K562 (cell line): ENCODE data around the gene PSORS1C2. TPM values are rescaled to one million over a fixed set of nuclear protein-coding genes. Genes with fewer than 3 reads are reported as not detected.

Experiments used
- ATAC-seq: fragments of 200-7000 bp; cut with Tn5 transposase; 3 replicates; pipeline ENCODE4 v1.9.1; 2020; ENCODE audit warnings: moderate library complexity
- BruUV-seq: library from RNA; stranded (reverse); fragments of 400-500 nt; replicated peaks from 2 replicates; lab custom pipeline; 2021; lab: Mats Ljungman, UMichigan
- CTCF ChIA-PET: fragments of 300-600 bp; formaldehyde crosslinking; extraction: SDS; loops from one replicate; lab custom pipeline; 2021; ENCODE audit warnings: low intra/inter-chr PET ratio; lab: Yijun Ruan, JAX
- POLR2A ChIA-PET: fragments of 300-600, 350-650 bp; sonication (Branson Sonifier 250); formaldehyde crosslinking; extraction: SDS; loops from one replicate; lab custom pipeline; 2021; ENCODE audit warnings: antibody characterized with exemption, inconsistent platforms; lab: Yijun Ruan, JAX
- DNase-seq, 4 experiments: peaks; one replicate each; pipeline versions ENCODE4 v3.0.0 to v3.0.0-alpha.2; 2011 to 2018; ENCODE audit warnings: low spot score in 3 of 4, mixed read lengths in 3 of 4; ENCODE audit errors: extremely low read depth in 1 of 4
- FAIRE-seq: peaks from 2 replicates; lab custom pipeline; 2011; peaks lifted over from hg19 to GRCh38; lab: Jason Lieb, UNC
- H2AFZ ChIP-seq: 2 replicates; pipeline ENCODE4 v1.6.0; 2011; ENCODE audit warnings: low read depth, low read length, control low read depth, inconsistent platforms
- H3K27ac ChIP-seq: fragments of 200-600 bp; 3 replicates; pipeline ENCODE4 v1.8.0; 2011; ENCODE audit warnings: low read depth, mild to moderate bottlenecking, control low read depth, inconsistent platforms, low read length, moderate library complexity, mixed read lengths; ENCODE audit errors: extremely low read depth
- H3K27me3 ChIP-seq, 2 experiments: fragments of 300-600 bp in 1 of 2; 2 replicates in 1 of 2; 3 replicates in 1 of 2; pipeline versions ENCODE4 v1.6.0 to v1.8.0; 2011; ENCODE audit warnings: inconsistent platforms in 2 of 2, low read length in 2 of 2, mild to moderate bottlenecking in 1 of 2, mixed read lengths in 1 of 2, moderate library complexity in 1 of 2; ENCODE audit not compliant: control insufficient read depth in 2 of 2, insufficient read depth in 2 of 2
- H3K36me3 ChIP-seq: fragments of 300-600 bp; 3 replicates; pipeline ENCODE4 v1.8.0; 2011; ENCODE audit warnings: mild to moderate bottlenecking, low read length, inconsistent platforms; ENCODE audit not compliant: control insufficient read depth, insufficient read depth
- H3K4me1 ChIP-seq, 2 experiments: fragments of 200-600 bp in 1 of 2; replicated peaks in 1 of 2; 2 replicates in 1 of 2; 3 replicates in 1 of 2; pipeline versions ENCODE4 v1.5.1 to v1.8.0; 2011; ENCODE audit warnings: inconsistent platforms in 2 of 2, low read length in 2 of 2, mild to moderate bottlenecking in 1 of 2, mixed read lengths in 1 of 2, moderate library complexity in 1 of 2; ENCODE audit not compliant: control insufficient read depth in 2 of 2, insufficient read depth in 2 of 2
- H3K4me2 ChIP-seq: 2 replicates; pipeline ENCODE4 v1.6.1; 2011; ENCODE audit warnings: low read length, control low read depth, inconsistent platforms, mixed read lengths; ENCODE audit not compliant: insufficient read depth
- H3K4me3 ChIP-seq: fragments of 200-600 bp; sonication (generic), shearing (Covaris generic); 2 replicates; pipeline ENCODE4 v1.5.1; 2016; ENCODE audit warnings: control low read depth, inconsistent platforms
- H3K79me2 ChIP-seq: fragments of 200-600 bp; 3 replicates; pipeline ENCODE4 v1.8.0; 2011; ENCODE audit warnings: low read length, inconsistent platforms; ENCODE audit not compliant: control insufficient read depth, insufficient read depth
- H3K9ac ChIP-seq, 2 experiments: 2 replicates each; pipeline versions ENCODE4 v1.6.0 to v1.6.1; 2011; ENCODE audit warnings: low read depth in 2 of 2, low read length in 2 of 2, control low read depth in 1 of 2, inconsistent platforms in 1 of 2, mild to moderate bottlenecking in 1 of 2, mixed read lengths in 1 of 2; ENCODE audit not compliant: insufficient read depth in 1 of 2
- H3K9me1 ChIP-seq: one replicate; pipeline ENCODE4 v1.6.0; 2011; ENCODE audit warnings: inconsistent platforms, mild to moderate bottlenecking, low read length, moderate library complexity; ENCODE audit not compliant: control insufficient read depth, insufficient read depth
- H3K9me3 ChIP-seq: replicated peaks from 2 replicates; pipeline ENCODE4 v1.5.1; 2011; ENCODE audit warnings: low read depth, low read length, inconsistent platforms; ENCODE audit not compliant: control insufficient read depth, insufficient read depth
- H4K20me1 ChIP-seq: replicated peaks from 2 replicates; pipeline ENCODE4 v1.6.1; 2011; ENCODE audit warnings: low read length, inconsistent platforms, mixed read lengths; ENCODE audit not compliant: control insufficient read depth, insufficient read depth
- PREB ChIP-seq: sonication (generic); formaldehyde crosslinking; IDR thresholded peaks from 2 replicates; pipeline ENCODE4 v1.8.1; 2023; ENCODE audit warnings: mild to moderate bottlenecking, missing genetic modification reagents
- TCF7 ChIP-seq: sonication (generic); IDR thresholded peaks from 2 replicates; pipeline ENCODE4 v1.6.1; 2016; ENCODE audit warnings: antibody characterized with exemption, borderline replicate concordance
- TSHZ1 ChIP-seq: fragments of 250-450 bp; sonication (Bioruptor Pico); IDR thresholded peaks from 2 replicates; pipeline ENCODE4 v1.4.0; 2020; ENCODE audit warnings: mild to moderate bottlenecking, moderate library complexity
- WGBS: fragments of 100-300 bp; shearing (Covaris generic); methylation state at CpG from one replicate; pipeline ENCODE4 v1.1.6; 2016; ENCODE audit warnings: low coverage, mixed read lengths; ENCODE audit not compliant: insufficient coverage; ENCODE audit errors: missing lambda C conversion rate; 5-methylcytosine and 5-hydroxymethylcytosine counted together
- in situ Hi-C: fragments of 300-500 bp; cut with MboI; formaldehyde crosslinking; loops from 4 replicates; pipeline ENCODE4 v1.15.0; 2018; ENCODE audit warnings: inconsistent platforms, mixed read lengths
- intact Hi-C: fragments of 100-400 bp; cut with micrococcal nuclease; formaldehyde crosslinking; loops from 2 replicates; pipeline ENCODE4 v1.14.2; 2022
- polyA plus RNA-seq, 8 experiments: library from polyadenylated mRNA; depleted of rRNA in 4 of 8; stranded (reverse) in 5 of 8; unstranded in 3 of 8; fragments of >200 nt; fragmentation: Nextera tagmentation in 2 of 8; fragmentation: Illumina TruSeq in 1 of 8; extraction: Ambion mirVana in 2 of 8; extraction: Trizol in 1 of 8; gene quantifications; 2 replicates each; pipeline versions ENCODE4 v1.2.1 to v1.2.3, GENCODE V29; 2011 to 2014; ENCODE audit warnings: inconsistent platforms in 1 of 8, missing spikeins in 1 of 8
- total RNA-seq, 7 experiments: library from RNA; depleted of rRNA in 6 of 7; stranded (reverse); fragments of >200 nt in 6 of 7; fragmentation: Illumina TruSeq in 2 of 7; extraction: Trizol in 2 of 7; gene quantifications; 2 replicates each; pipeline versions ENCODE4 v1.2.1 to v1.2.3, GENCODE V29; 2011 to 2021; ENCODE audit warnings: low replicate concordance in 1 of 7
- TF ChIP-seq, protein P1 (sequence below): fragments of 450-650 bp; IDR thresholded peaks from 2 replicates; pipeline ENCODE4 v1.6.1; 2017; ENCODE audit warnings: antibody characterized with exemption, mild to moderate bottlenecking

The PSORS1C2 gene
- total and polyA plus RNA-seq, 9 of the 15 experiments (the other 6 are each of a cell fraction or from before 2014, with no cell fraction given) = not detected

GRCh38 chr6:31144296-31144969 is 5.6 kb upstream of the PSORS1C2 start (continued):
- no peak for TF ChIP-seq TSHZ1 (CRISPR knock-in tag)
- TF ChIP-seq, all 486 proteins: peak for 0

GRCh38 chr6:31143148-31143547 is 4.3 kb upstream of the PSORS1C2 start:
- H4K20me1 ChIP-seq = no peaks in the 10 kb centered on the region; the same call in 1 of the 2 replicates
- H3K79me2 ChIP-seq = no peaks in the 10 kb centered on the region
- in situ Hi-C loops (no loop called here), intact Hi-C loops (no loop called here)
- no peak overlapping the region for H2AFZ ChIP-seq
- WGBS = 83% methylated on average over 11 of the region's 11 CpGs
- no peaks in the 10 kb centered on the region for H3K9me1 ChIP-seq
- no TSS peak for BruUV-seq
- ATAC-seq (no peak), FAIRE-seq (no peak), DNase-seq (no peak)
- H3K36me3 ChIP-seq = peaks cover 42% of the 10 kb centered on the region; the same call in 2 of the 3 replicates
- H3K4me3 ChIP-seq = no peak overlapping the region
- H3K27me3 ChIP-seq = no peaks in the 10 kb centered on the region; a peak in 1 of 5 replicates
- no peak overlapping the region for H3K4me2 ChIP-seq
- ChIA-PET CTCF (interaction anchor here (1.5 kb wide), 1 partner anchor 48 kb away, joined by 4 read pairs; no protein-coding TSS in a partner anchor), POLR2A (interaction anchor here (0.6 kb wide), 1 partner anchor 539 kb away, joined by 3 read pairs; no protein-coding TSS in a partner anchor)
- no peaks in the 10 kb centered on the region for H3K9me3 ChIP-seq
- peaks cover 0 to 5% of the 10 kb centered on the region in 2 experiments; a peak in 3 of 5 replicates for H3K4me1 ChIP-seq
- H3K9ac ChIP-seq = peak overlapping the region in 1 of 2 experiments; percentile 48; a peak in 1 of 4 replicates
- no peak overlapping the region for H3K27ac ChIP-seq
- TF ChIP-seq TCF7 (no peak), PREB (no peak)
- TF ChIP-seq, protein P1, sequence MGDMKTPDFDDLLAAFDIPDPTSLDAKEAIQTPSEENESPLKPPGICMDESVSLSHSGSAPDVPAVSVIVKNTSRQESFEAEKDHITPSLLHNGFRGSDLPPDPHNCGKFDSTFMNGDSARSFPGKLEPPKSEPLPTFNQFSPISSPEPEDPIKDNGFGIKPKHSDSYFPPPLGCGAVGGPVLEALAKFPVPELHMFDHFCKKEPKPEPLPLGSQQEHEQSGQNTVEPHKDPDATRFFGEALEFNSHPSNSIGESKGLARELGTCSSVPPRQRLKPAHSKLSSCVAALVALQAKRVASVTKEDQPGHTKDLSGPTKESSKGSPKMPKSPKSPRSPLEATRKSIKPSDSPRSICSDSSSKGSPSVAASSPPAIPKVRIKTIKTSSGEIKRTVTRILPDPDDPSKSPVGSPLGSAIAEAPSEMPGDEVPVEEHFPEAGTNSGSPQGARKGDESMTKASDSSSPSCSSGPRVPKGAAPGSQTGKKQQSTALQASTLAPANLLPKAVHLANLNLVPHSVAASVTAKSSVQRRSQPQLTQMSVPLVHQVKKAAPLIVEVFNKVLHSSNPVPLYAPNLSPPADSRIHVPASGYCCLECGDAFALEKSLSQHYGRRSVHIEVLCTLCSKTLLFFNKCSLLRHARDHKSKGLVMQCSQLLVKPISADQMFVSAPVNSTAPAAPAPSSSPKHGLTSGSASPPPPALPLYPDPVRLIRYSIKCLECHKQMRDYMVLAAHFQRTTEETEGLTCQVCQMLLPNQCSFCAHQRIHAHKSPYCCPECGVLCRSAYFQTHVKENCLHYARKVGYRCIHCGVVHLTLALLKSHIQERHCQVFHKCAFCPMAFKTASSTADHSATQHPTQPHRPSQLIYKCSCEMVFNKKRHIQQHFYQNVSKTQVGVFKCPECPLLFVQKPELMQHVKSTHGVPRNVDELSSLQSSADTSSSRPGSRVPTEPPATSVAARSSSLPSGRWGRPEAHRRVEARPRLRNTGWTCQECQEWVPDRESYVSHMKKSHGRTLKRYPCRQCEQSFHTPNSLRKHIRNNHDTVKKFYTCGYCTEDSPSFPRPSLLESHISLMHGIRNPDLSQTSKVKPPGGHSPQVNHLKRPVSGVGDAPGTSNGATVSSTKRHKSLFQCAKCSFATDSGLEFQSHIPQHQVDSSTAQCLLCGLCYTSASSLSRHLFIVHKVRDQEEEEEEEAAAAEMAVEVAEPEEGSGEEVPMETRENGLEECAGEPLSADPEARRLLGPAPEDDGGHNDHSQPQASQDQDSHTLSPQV = no peak
